SK-N-SH (cell line): ENCODE data around the gene ACD. TPM values are rescaled to one million over a fixed set of nuclear protein-coding genes. Genes with fewer than 3 reads are reported as not detected.

Experiments used
- CTCF ChIA-PET: fragments of 300-600, 350-600 bp; formaldehyde crosslinking; extraction: SDS; loops from one replicate; lab custom pipeline; 2021; lab: Yijun Ruan, JAX
- POLR2A ChIA-PET: fragments of 350-600 bp; sonication (Branson Sonifier 250); formaldehyde crosslinking; extraction: SDS; loops from one replicate; lab custom pipeline; 2020; ENCODE audit warnings: antibody characterized with exemption, inconsistent platforms; lab: Yijun Ruan, JAX
- DNase-seq: peaks from one replicate; pipeline ENCODE4 v3.0.0; 2012
- H2AFZ ChIP-seq: fragments of 200-600 bp; sonication (generic); 2 replicates; pipeline ENCODE4 v1.8.1; 2016; ENCODE audit warnings: antibody characterized with exemption, mild to moderate bottlenecking, low read depth
- H3F3A ChIP-seq: fragments of 200-600 bp; sonication (generic); replicated peaks from 2 replicates; pipeline ENCODE3; 2016; ENCODE audit warnings: antibody characterized with exemption, mild to moderate bottlenecking; ENCODE audit not compliant: insufficient read depth
- H3K27ac ChIP-seq, 2 experiments: fragments of 200-500 bp in 1 of 2; fragments of 200-600 bp in 1 of 2; sonication (Bioruptor generic) in 1 of 2; sonication (generic), shearing (Covaris generic) in 1 of 2; 2 replicates each; pipeline versions ENCODE4 v1.5.1 to v1.6.1; 2014 to 2016; ENCODE audit warnings: low read depth in 2 of 2, inconsistent platforms in 1 of 2, low read length in 1 of 2, mild to moderate bottlenecking in 1 of 2, mixed read lengths in 1 of 2
- H3K27me3 ChIP-seq: fragments of 200-600 bp; sonication (generic), shearing (Covaris generic); 2 replicates; pipeline ENCODE4 v1.6.1; 2016; ENCODE audit warnings: mixed run types; ENCODE audit not compliant: insufficient read depth
- H3K36me3 ChIP-seq, 2 experiments: fragments of 200-500 bp in 1 of 2; fragments of 200-600 bp in 1 of 2; sonication (Bioruptor generic) in 1 of 2; sonication (generic) in 1 of 2; replicated peaks in 1 of 2; 2 replicates each; pipeline versions ENCODE3 to v1.5.1; 2014 to 2016; ENCODE audit warnings: low read length in 1 of 2, mild to moderate bottlenecking in 1 of 2; ENCODE audit not compliant: insufficient read depth in 2 of 2, control insufficient read depth in 1 of 2
- H3K4me1 ChIP-seq, 2 experiments: fragments of 200-500 bp in 1 of 2; fragments of 200-600 bp in 1 of 2; sonication (Bioruptor generic) in 1 of 2; sonication (generic), shearing (Covaris generic) in 1 of 2; 2 replicates each; pipeline versions ENCODE4 v1.5.1 to v1.6.1; 2014 to 2016; ENCODE audit warnings: low read depth in 1 of 2, low read length in 1 of 2, mixed run types in 1 of 2; ENCODE audit not compliant: insufficient read depth in 2 of 2, control insufficient read depth in 1 of 2
- H3K4me2 ChIP-seq: fragments of 200-600 bp; sonication (generic), shearing (Covaris generic); 2 replicates; pipeline ENCODE4 v1.6.1; 2017; ENCODE audit warnings: mixed run types
- H3K4me3 ChIP-seq, 2 experiments: fragments of 200-500 bp in 1 of 2; fragments of 200-600 bp in 1 of 2; sonication (Bioruptor generic) in 1 of 2; sonication (generic), shearing (Covaris generic) in 1 of 2; 2 replicates each; pipeline versions ENCODE4 v1.5.1 to v1.8.1; 2014 to 2016; ENCODE audit warnings: low read depth in 2 of 2, inconsistent platforms in 1 of 2, low read length in 1 of 2, mild to moderate bottlenecking in 1 of 2, mixed read lengths in 1 of 2, moderate library complexity in 1 of 2
- H3K79me2 ChIP-seq: fragments of 200-600 bp; sonication (generic); 2 replicates; pipeline ENCODE4 v1.8.1; 2017; ENCODE audit warnings: mild to moderate bottlenecking; ENCODE audit not compliant: insufficient read depth
- H3K9ac ChIP-seq: fragments of 200-600 bp; sonication (generic); 2 replicates; pipeline ENCODE4 v1.6.1; 2017; ENCODE audit warnings: mixed run types
- H3K9me2 ChIP-seq: fragments of 200-600 bp; sonication (generic); 2 replicates; pipeline ENCODE4 v1.6.1; 2017; ENCODE audit warnings: mixed run types
- H3K9me3 ChIP-seq: fragments of 200-600 bp; sonication (generic); 2 replicates; pipeline ENCODE4 v1.6.1; 2017; ENCODE audit warnings: mixed run types, mild to moderate bottlenecking, moderate library complexity
- H4K20me1 ChIP-seq: fragments of 200-600 bp; sonication (generic); 2 replicates; pipeline ENCODE4 v1.6.1; 2017; ENCODE audit warnings: mild to moderate bottlenecking, mixed run types; ENCODE audit not compliant: insufficient read depth
- CHD2 ChIP-seq: fragments of 150-350 bp; IDR thresholded peaks from 2 replicates; pipeline ENCODE4 v1.6.1; 2018; ENCODE audit warnings: low read length; ENCODE audit not compliant: partially characterized antibody
- CTCF ChIP-seq: fragments of 200-600 bp; sonication (generic); IDR thresholded peaks from 2 replicates; pipeline ENCODE4 v1.6.1; 2017; ENCODE audit warnings: antibody characterized with exemption, mild to moderate bottlenecking, moderate library complexity
- EP300 ChIP-seq, 2 experiments: IDR thresholded peaks; 2 replicates each; pipeline versions ENCODE4 v1.4.0 to v1.6.1; 2012; ENCODE audit warnings: borderline replicate concordance in 1 of 2, low read depth in 1 of 2, low read length in 1 of 2
- JUND ChIP-seq: IDR thresholded peaks from 2 replicates; pipeline ENCODE4 v1.4.0; 2012
- MEF2A ChIP-seq: IDR thresholded peaks from 2 replicates; pipeline ENCODE4 v1.4.0; 2012; ENCODE audit warnings: low read depth, borderline replicate concordance
- NRF1 ChIP-seq: IDR thresholded peaks from 2 replicates; pipeline ENCODE4 v1.6.1; 2012; ENCODE audit warnings: low read depth, mild to moderate bottlenecking, low read length
- SIN3A ChIP-seq: IDR thresholded peaks from 2 replicates; pipeline ENCODE4 v1.6.1; 2012; ENCODE audit warnings: low read depth, mild to moderate bottlenecking, low read length, moderate library complexity, borderline replicate concordance
- TAF1 ChIP-seq: IDR thresholded peaks from 2 replicates; pipeline ENCODE4 v1.6.1; 2012; ENCODE audit warnings: low read depth, mild to moderate bottlenecking, low read length, moderate library complexity, borderline replicate concordance
- YY1 ChIP-seq: IDR thresholded peaks from 2 replicates; pipeline ENCODE4 v1.4.0; 2012; ENCODE audit warnings: low read depth, mild to moderate bottlenecking
- WGBS: methylation state at CpG from one replicate; pipeline ENCODE4 v1.1.6; 2017; ENCODE audit warnings: low lambda C conversion rate; 5-methylcytosine and 5-hydroxymethylcytosine counted together
- polyA plus RNA-seq, 3 experiments: library from polyadenylated mRNA; depleted of rRNA; stranded (reverse); fragments of >200 nt; gene quantifications; 2 replicates each; pipeline ENCODE4 v1.2.3, GENCODE V29; 2012
- TF ChIP-seq, protein P1 (sequence below): fragments of 150-350 bp; IDR thresholded peaks from 2 replicates; pipeline ENCODE4 v1.6.1; 2017; ENCODE audit warnings: antibody characterized with exemption, low read length, low read depth, borderline replicate concordance
- TF ChIP-seq, protein P2 (sequence below): fragments of 150-350 bp; IDR thresholded peaks from 2 replicates; pipeline ENCODE4 v1.6.1; 2016; ENCODE audit warnings: mild to moderate bottlenecking, low read depth, low read length
- TF ChIP-seq, protein P3 (sequence below): IDR thresholded peaks from 2 replicates; pipeline ENCODE4 v1.4.0; 2012; ENCODE audit warnings: low read depth, borderline replicate concordance

ACD gene
- polyA plus RNA-seq, 1 of the 3 experiments (the other 2 are of a cell fraction): 37.8 TPM

DNA sequence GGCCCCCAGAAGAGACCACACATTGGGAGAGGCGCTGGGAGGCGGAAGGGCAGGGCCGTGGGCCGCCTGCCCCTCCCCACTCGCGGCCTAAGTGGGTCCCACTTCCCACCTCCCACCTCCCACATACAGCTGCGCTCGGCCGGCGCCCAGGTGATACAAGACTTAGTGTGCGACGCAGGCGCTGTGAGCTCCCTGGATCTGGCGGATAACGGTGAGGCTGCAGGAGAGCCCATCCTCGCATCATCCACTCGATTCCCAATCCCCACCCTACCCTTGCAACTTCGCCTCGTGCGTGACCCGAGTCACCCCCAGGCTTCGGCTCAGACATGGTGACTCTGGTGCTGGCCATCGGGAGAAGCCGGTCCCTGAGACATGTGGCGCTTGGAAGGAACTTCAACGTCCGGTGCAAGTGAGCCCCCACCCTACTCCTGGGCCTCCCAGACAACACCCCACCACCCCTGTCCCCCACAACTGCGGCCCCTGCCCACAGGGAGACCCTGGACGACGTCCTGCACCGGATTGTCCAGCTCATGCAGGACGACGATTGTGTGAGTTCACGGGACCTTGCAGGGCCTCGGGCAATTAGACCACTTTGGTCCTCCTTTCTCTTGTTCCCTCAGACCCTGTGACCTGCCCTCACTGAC, 11.2 kb downstream of the ACD start:
- H2AFZ ChIP-seq: no peak overlapping the region
- H3K9me3 ChIP-seq: no peaks in the 10 kb centered on the region
- no peak overlapping the region for H3K4me2 ChIP-seq
- H3K27ac ChIP-seq: no peak overlapping the region
- WGBS: 87% methylated on average over 23 of the region's 35 CpGs
- H3K4me1 ChIP-seq: peaks cover 0 to 9% of the 10 kb centered on the region in 2 experiments; a peak in 1 of 4 replicates
- CTCF ChIA-PET: interaction anchor here (1.4 to 16.5 kb wide), 3 partner anchors 98 to 168 kb away, joined by 5 to 263 read pairs (median 43); partner anchors contain the start of gene ATP6V0D1
- peaks cover 4% of the 10 kb centered on the region; the same call in 1 of the 2 replicates for H4K20me1 ChIP-seq
- H3K36me3 ChIP-seq: no peaks in the 10 kb centered on the region
- no peaks in the 10 kb centered on the region for H3K79me2 ChIP-seq
- POLR2A ChIA-PET: no interaction called here
- no peak overlapping the region for H3K4me3 ChIP-seq
- H3K9ac ChIP-seq: no peak overlapping the region
- no peaks in the 10 kb centered on the region for H3F3A ChIP-seq
- H3K27me3 ChIP-seq: no peaks in the 10 kb centered on the region
- TF ChIP-seq EP300 (IDR thresholded peaks at IDR 0.05; ENCODE audit: borderline replicate concordance in 1 of 2, low read depth in 1 of 2, low read length in 1 of 2) (no peak), TAF1 (no peak), YY1 (no peak), NRF1 (no peak), CHD2 (no peak)
- TF ChIP-seq, protein P1, sequence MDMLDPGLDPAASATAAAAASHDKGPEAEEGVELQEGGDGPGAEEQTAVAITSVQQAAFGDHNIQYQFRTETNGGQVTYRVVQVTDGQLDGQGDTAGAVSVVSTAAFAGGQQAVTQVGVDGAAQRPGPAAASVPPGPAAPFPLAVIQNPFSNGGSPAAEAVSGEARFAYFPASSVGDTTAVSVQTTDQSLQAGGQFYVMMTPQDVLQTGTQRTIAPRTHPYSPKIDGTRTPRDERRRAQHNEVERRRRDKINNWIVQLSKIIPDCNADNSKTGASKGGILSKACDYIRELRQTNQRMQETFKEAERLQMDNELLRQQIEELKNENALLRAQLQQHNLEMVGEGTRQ: no peak
- TF ChIP-seq, all 33 proteins: peak for 0
- no peaks in the 10 kb centered on the region for H3K9me2 ChIP-seq
- DNase-seq: no peak

- ChIA-PET POLR2A (no interaction called here), CTCF (interaction anchor here (1.0 to 16.5 kb wide), 4 partner anchors 86 to 167 kb away, joined by 3 to 263 read pairs (median 24); partner anchors contain the start of genes ATP6V0D1 and CTCF)
- no peak overlapping the region for H3K4me2 ChIP-seq
- H3K27ac ChIP-seq: no peak overlapping the region
- H2AFZ ChIP-seq: no peak overlapping the region
- no peaks in the 10 kb centered on the region for H3K9me2 ChIP-seq
- no peaks in the 10 kb centered on the region for H3K27me3 ChIP-seq
- TF ChIP-seq MEF2A: no peak
- H3K4me1 ChIP-seq: peaks cover 0 to 5% of the 10 kb centered on the region in 2 experiments; a peak in 1 of 4 replicates
- H4K20me1 ChIP-seq: peaks cover 4% of the 10 kb centered on the region; the same call in 1 of the 2 replicates
- WGBS: 91% methylated on average over 48 of the region's 65 CpGs
- DNase-seq: no peak
- no peaks in the 10 kb centered on the region for H3K9me3 ChIP-seq
- H3K4me3 ChIP-seq: no peak overlapping the region
- H3K79me2 ChIP-seq: no peaks in the 10 kb centered on the region
- H3F3A ChIP-seq: no peaks in the 10 kb centered on the region
- no peaks in the 10 kb centered on the region for H3K36me3 ChIP-seq
- H3K9ac ChIP-seq: no peak overlapping the region
Measured at GRCh38 chr16:67648088-67648763, 11.8 kb downstream of the ACD start.

DNA sequence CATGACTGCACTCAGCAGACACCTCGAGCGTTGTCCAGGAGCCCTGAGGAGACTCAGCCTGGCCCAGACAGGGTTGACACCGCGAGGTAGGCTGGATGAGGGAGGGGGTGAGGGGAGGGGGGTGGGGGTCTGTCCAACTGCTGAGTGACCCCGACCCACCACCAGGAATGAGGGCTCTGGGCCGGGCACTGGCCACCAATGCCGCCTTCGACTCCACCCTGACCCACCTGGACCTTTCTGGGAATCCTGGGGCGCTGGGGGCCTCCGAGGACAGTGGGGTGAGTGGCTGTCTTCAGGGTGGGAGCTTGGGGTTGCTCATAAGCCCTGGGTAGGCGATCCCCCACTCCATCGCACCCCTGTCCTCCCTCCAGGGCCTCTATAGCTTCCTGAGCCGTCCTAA, 12.4 kb downstream of the ACD start:
- WGBS: 83% methylated on average over 6 of the region's 13 CpGs
- no peak for DNase-seq
- POLR2A ChIA-PET: interaction anchor here (1.2 kb wide), 1 partner anchor 12 kb away, joined by 6 read pairs; the partner anchor contains the start of gene ACD
- Histone ChIP-seq H3K27me3 (no peaks in the 10 kb centered on the region), H3K4me2 (no peak overlapping the region), H3F3A (no peaks in the 10 kb centered on the region), H3K36me3 (no peaks in the 10 kb centered on the region), H3K9ac (no peak overlapping the region), H2AFZ (no peak overlapping the region), H3K9me2 (no peaks in the 10 kb centered on the region), H4K20me1 (peaks cover 4% of the 10 kb centered on the region; the same call in 1 of the 2 replicates), H3K4me3 (no peak overlapping the region), H3K4me1 (peaks cover 0 to 4% of the 10 kb centered on the region in 2 experiments; a peak in 1 of 4 replicates), H3K79me2 (no peaks in the 10 kb centered on the region), H3K27ac (no peak overlapping the region), H3K9me3 (no peaks in the 10 kb centered on the region)
- CTCF ChIA-PET: interaction anchor here (0.8 to 16.5 kb wide), 7 partner anchors 13 to 167 kb away, joined by 3 to 263 read pairs (median 6); partner anchors contain the start of genes ACD, ATP6V0D1, CTCF and PARD6A
- TF ChIP-seq, protein P2, sequence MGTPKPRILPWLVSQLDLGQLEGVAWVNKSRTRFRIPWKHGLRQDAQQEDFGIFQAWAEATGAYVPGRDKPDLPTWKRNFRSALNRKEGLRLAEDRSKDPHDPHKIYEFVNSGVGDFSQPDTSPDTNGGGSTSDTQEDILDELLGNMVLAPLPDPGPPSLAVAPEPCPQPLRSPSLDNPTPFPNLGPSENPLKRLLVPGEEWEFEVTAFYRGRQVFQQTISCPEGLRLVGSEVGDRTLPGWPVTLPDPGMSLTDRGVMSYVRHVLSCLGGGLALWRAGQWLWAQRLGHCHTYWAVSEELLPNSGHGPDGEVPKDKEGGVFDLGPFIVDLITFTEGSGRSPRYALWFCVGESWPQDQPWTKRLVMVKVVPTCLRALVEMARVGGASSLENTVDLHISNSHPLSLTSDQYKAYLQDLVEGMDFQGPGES: no peak
- no peak for TF ChIP-seq JUND
- TF ChIP-seq CHD2: no peak
- TF ChIP-seq YY1: no peak
- no peak for TF ChIP-seq NRF1
- TF ChIP-seq SIN3A: no peak
- TF ChIP-seq CTCF: no peak
- TF ChIP-seq, protein P3, sequence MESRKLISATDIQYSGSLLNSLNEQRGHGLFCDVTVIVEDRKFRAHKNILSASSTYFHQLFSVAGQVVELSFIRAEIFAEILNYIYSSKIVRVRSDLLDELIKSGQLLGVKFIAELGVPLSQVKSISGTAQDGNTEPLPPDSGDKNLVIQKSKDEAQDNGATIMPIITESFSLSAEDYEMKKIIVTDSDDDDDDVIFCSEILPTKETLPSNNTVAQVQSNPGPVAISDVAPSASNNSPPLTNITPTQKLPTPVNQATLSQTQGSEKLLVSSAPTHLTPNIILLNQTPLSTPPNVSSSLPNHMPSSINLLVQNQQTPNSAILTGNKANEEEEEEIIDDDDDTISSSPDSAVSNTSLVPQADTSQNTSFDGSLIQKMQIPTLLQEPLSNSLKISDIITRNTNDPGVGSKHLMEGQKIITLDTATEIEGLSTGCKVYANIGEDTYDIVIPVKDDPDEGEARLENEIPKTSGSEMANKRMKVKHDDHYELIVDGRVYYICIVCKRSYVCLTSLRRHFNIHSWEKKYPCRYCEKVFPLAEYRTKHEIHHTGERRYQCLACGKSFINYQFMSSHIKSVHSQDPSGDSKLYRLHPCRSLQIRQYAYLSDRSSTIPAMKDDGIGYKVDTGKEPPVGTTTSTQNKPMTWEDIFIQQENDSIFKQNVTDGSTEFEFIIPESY: no peak
